EL (cell line): ENCODE data around the gene P2RY12.

Experiments used
- DNase-seq: peaks from one replicate; pipeline ENCODE4 v3.0.0-alpha.2; 2016

The P2RY12 gene

DNA sequence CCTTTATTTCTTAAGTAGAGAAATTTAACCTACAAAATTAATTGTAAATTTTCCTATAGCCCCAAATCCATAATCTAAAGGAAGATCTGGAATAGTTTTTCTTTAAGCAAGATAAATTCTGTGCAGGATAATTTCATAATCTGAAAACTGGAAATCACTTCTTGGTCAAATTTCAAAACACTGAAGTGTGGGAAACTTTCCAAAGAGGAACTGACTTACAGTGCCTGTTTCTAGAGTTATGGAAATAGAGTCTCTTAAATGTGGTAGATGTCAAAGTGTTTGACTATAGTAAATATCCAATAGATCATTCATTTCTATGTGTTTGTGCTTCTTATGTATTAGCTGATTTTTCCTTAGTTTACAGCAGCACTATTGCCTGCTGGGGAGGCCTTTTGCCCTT lies 53.7 kb downstream of the P2RY12 start:
- DNase-seq, result no peak

- no peak for DNase-seq
Measured at GRCh38 chr3:151330379-151330778, 54.2 kb downstream of the P2RY12 start.

- DNase-seq, result no peak
Measured at GRCh38 chr3:151329363-151329762, 55.2 kb downstream of the P2RY12 start, which contains the start of gene P2RY13. Gene P2RY13, minus strand, starts transcription at chr3:151329549. Its CDS starts 21 bp downstream, at chr3:151329528.

GRCh38 chr3:151328298-151328995 lies 56.1 kb downstream of the P2RY12 start:
- DNase-seq, result no peak

- no peak for DNase-seq
Measured at GRCh38 chr3:151327571-151328198, 56.9 kb downstream of the P2RY12 start.

- DNase-seq, result no peak
Measured at GRCh38 chr3:151322511-151322910, 62.0 kb downstream of the P2RY12 start.

- DNase-seq, result no peak
Measured at GRCh38 chr3:151321526-151321925, 63.0 kb downstream of the P2RY12 start.

DNA sequence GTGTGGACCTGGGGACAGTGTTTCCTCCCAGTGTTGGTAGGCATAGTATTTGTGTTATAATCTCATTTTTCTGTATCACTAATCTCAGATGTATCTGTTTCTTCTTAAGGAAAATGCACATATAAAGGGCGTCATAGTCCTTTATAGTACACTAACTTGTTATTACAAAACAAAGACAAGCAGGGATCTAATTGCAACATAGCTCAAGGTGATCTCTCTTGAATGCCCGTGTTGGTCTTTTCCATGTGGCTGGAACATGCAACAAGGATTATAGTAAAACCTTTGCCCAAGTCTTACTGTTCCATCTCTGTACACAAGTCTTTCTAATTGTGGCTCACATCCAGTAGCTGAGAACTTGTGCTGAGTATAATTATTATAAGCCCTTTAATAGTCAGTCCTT lies 64.4 kb downstream of the P2RY12 start:
- DNase-seq, result no peak

DNA sequence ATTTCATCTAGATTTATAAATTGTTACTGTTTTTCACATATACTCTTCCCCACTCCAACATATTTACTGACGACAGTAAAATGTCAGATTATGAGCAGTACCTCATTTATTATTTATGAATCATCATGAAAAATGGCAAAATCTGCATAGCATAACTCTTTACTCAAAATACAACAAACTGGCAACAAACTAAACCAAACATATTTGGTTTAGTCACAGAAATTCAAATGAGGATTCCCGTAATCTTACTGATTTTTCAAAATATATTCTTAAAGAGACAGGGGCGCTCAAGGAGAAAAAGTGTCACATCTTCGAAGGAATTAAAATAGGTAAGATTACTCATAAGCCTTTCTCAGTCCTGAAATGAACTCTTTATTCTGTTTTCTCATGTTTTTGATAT lies 64.9 kb downstream of the P2RY12 start:
- peak; percentile 60 for DNase-seq

DNA sequence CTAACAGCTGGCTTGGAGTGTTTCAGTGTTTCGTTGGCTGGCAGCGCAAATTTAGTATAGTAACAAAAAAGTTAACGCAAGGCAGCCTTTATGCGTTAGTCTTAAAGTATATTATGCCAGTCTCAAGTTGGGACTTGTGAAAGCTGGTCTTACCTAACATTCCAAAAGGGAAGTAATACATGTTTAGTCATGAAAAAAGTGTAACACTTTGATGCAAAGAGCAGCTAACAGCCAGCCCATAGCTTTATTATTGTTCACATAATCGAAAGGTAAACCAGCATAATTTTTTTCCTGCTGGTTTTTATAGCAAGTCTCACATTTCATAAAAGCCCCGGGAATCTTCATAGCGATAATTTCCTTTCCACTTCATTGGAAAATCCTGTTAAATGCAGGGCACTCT lies 65.6 kb downstream of the P2RY12 start:
- no peak for DNase-seq

GRCh38 chr3:151318313-151318712 lies 66.2 kb downstream of the P2RY12 start:
- peak; percentile 72 for DNase-seq

DNA sequence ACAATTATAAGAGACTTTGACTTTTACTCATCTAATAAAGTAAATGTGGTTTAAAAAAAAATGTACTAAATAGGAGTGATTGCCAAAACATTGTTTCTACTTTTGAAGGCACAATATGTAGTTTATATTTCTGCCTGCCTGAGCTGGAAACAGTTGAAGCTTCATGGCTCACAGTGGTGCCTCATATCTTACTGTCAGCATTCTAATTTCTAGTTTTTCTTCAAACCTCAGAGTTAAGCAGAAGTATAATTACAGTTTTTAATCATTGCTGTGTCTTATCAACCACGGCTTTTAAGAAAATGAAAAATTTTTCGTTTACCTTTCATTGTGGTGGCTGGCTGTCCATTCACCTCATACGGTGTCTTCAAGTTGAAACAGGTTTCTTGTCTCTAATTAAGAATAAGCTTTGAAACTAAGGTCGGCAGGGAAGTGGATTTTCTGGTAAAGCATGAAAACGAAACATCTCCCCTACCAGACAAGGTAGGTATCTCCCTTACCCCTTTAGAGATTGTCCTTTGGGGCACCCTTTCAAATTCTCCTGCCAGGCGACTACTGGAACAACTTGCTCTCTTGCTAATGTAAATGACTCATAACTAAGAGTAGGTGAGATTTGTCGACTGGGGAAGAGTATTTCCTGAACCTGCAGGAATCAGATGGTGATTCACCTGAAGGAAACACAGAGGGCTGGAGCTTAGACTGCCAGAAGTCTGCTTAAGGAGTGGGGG lies 68.1 kb downstream of the P2RY12 start, which contains the start of gene GPR87:
Gene GPR87 (minus strand): TSS at position 554 of the 725 bp plus-strand sequence. CDS start 16,720 bp downstream, outside the sequence.
- peak; percentile 41 for DNase-seq

DNA sequence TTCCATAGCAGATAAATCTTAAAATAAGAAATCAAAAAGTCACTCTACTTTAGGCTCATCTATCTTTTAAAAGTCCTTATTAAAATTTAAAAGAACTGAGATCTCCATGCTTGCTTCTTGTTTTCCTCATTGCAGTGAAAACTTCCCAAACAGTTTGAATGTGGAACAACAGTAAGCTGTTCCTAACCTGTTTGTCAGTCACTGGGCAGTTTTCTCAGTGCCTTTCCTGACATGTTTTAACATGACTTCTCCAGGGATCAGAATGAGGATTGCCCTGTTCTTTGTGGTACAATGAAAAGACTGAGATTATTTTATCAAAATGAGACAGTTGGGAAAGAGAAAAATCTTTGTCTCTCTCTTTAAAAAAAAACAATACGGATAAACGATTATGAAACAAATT lies 68.7 kb downstream of the P2RY12 start:
- no peak for DNase-seq

GRCh38 chr3:151315136-151315535 lies 69.4 kb downstream of the P2RY12 start:
- peak; percentile 69 for DNase-seq

- DNase-seq, result no peak
Measured at GRCh38 chr3:151314593-151314992, 70.0 kb downstream of the P2RY12 start.

DNA sequence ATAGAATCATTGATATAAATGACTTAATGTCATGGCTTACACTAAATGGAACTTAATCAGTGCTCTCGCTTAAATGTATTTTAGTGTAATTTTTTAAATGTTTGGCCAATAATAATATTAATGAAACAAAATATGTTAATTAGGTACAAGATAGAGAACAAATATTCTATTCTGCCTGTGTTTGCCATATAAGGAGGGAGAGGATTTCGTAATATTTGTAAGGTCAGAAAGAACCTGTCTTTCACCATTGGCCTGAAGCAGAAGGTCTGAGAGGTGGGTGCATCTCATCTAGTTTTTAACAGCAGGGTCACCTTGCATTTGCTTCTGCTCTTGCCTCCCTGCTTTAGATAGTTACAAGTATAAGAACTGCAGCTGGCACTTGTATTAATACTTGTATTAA lies 70.4 kb downstream of the P2RY12 start:
- DNase-seq, result no peak

DNA sequence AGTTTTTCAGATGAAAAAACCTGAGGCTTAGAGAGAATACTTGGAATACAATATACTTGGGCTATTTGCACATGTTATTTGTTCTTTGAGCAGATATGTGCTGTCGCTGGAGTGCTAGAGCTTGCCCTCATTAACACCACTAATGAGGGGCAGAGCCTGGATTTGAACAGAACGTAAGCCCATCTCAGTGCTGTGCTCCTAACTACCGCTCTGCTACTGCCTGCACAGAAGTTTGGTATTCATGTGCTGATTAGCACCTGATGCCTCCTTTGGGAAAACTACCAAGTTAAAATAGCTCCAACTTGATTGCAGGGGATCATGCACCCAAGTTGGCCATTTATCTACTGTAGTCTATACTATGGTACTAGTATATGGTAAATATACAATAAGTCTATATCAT lies 71.6 kb downstream of the P2RY12 start:
- DNase-seq, result no peak

GRCh38 chr3:151309566-151309965 lies 75.0 kb downstream of the P2RY12 start:
- no peak for DNase-seq

DNA sequence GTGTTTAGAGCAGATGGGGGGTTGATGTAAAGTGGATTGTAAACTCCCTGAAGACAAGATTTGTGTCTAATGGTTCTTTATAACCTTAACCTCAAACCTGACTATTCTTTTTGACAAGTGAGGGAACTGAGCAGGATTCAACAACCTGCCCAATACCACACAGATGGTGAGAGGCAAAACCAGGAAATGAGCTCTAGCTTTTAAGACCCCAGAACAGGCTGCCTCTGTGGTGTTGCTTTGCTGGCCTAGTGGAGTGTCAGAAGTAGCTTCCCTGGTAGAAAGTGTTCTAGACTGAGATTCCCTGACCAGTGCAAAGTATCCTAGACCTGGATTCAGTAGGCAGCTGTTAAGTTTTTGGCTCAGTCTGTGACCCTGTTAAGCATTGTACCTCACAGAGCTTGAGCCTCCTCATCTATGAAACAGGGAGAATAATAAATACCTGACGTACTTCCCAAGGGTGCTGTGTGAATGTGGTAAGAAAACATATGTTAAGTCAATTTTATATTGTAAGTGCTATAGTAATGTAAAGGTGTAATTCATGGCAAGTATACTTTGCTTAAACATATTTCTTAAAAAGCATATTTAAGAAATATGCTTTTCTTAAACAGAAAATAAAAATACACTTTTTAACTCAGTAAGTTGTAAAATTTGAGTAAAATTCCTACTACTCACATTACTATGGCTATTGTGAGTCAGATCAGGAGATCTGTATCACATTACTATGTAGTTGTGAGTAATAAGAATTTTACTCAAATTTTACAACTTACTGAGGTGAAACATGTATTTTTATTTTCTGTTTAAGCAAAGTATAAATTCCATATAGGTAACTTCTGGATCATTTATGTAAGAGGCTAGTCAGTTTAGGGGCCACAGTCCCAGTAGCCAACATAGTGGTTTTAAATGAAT lies 76.7 kb downstream of the P2RY12 start:
- DNase-seq, result no peak

GRCh38 chr3:151307131-151307530 lies 77.4 kb downstream of the P2RY12 start:
- DNase-seq, result no peak

- no peak for DNase-seq
Measured at GRCh38 chr3:151306168-151306810, 78.3 kb downstream of the P2RY12 start.

GRCh38 chr3:151305775-151306151 lies 78.8 kb downstream of the P2RY12 start:
- DNase-seq, result no peak
